GM19099 (cell line): ENCODE results near the gene HECTD3.

Experiments used
- POLR2A ChIP-seq: IDR thresholded peaks from 3 replicates; pipeline ENCODE4 v1.6.1; 2011; ENCODE audit warnings: low read depth; ENCODE audit not compliant: insufficient read length; ENCODE audit errors: extremely low read depth

Gene HECTD3

GRCh38 chr1:45005761-45006160 lies 5.4 kb downstream of the HECTD3 start:
- no peak for TF ChIP-seq POLR2A

GRCh38 chr1:45004281-45004920 lies 6.7 kb downstream of the HECTD3 start:
- TF ChIP-seq POLR2A: no peak

- no peak for TF ChIP-seq POLR2A
Observed at GRCh38 chr1:45003741-45004140, 7.4 kb downstream of the HECTD3 start.

- TF ChIP-seq POLR2A: no peak
Observed at GRCh38 chr1:45002650-45003645, 8.2 kb downstream of the HECTD3 start.

- TF ChIP-seq POLR2A: no peak
Observed at GRCh38 chr1:45001011-45001481, 10.1 kb downstream of the HECTD3 start.

GRCh38 chr1:44999232-44999631 lies 11.9 kb downstream of the HECTD3 start:
- TF ChIP-seq POLR2A: no peak

GRCh38 chr1:44995467-44996238 lies 15.5 kb downstream of the HECTD3 start:
- no peak for TF ChIP-seq POLR2A

- TF ChIP-seq POLR2A: no peak
Observed at GRCh38 chr1:44994309-44994898, 16.7 kb downstream of the HECTD3 start.

GRCh38 chr1:44988531-44989156 lies 22.5 kb downstream of the HECTD3 start:
- no peak for TF ChIP-seq POLR2A

GRCh38 chr1:44985747-44986359 lies 25.3 kb downstream of the HECTD3 start:
- no peak for TF ChIP-seq POLR2A

GRCh38 chr1:44976252-44976651 lies 34.9 kb downstream of the HECTD3 start:
- no peak for TF ChIP-seq POLR2A

GRCh38 chr1:44973645-44974044 lies 37.5 kb downstream of the HECTD3 start:
- no peak for TF ChIP-seq POLR2A

GRCh38 chr1:44970317-44970716 lies 40.8 kb downstream of the HECTD3 start:
- TF ChIP-seq POLR2A: no peak

- no peak for TF ChIP-seq POLR2A
Observed at GRCh38 chr1:44964396-44964795, 46.7 kb downstream of the HECTD3 start.
